ENCODE data around the gene LDHD.

Gene LDHD

GRCh38 chr16:75080205-75081029, 36.2 kb downstream of the LDHD start:
- DNase-seq (ENCODE audit: low read depth), result no peak

DNA sequence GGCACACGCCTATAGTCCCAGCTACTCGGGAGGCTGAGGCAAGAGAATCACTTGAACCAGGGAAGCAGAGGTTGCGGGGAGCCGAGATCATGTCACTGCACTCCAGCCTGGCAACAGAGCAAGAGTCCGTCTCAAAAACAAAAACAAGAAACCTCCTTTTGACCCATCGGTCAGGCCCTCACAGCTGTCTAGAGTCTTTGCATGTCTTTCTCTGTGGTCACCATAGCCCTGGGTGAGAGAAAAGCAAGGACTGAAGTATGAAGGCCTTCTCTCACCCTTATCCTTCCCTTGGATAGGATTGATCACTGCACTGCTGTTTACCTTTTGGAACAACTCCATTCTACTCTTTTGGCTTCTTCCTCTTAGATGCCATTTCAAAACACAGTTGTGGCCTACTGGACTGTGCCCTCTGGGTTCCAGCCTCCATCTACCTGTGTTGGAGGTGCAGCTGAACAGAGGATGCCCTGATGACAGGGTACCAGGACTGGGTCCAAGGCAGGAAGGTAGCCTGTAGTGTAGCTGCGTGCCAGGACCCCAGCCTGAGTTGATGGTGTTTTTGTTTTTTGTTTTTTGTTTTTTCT, 37.1 kb downstream of the LDHD start:
- no peak for DNase-seq (ENCODE audit: low read depth)

DNA sequence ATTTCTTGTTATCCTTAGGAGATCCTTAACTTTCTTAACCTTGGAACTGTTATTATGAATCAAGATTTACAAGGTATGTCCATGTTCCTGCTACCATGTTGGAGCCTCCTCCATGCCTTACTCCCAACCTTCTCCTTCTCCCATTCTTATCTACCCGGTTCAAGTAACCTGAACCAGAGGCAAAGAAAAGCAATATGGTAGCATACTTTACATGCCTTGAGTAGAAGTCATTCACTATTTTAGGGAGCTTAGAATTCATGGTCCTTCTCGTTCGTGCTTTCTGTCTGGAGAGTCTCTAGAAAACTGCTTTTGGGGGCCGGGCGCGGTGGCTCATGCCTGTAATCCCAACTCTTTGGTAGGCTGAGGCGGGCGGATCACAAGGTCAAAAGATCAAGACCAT, 37.7 kb downstream of the LDHD start:
- DNase-seq (ENCODE audit: low read depth), result no peak

DNA sequence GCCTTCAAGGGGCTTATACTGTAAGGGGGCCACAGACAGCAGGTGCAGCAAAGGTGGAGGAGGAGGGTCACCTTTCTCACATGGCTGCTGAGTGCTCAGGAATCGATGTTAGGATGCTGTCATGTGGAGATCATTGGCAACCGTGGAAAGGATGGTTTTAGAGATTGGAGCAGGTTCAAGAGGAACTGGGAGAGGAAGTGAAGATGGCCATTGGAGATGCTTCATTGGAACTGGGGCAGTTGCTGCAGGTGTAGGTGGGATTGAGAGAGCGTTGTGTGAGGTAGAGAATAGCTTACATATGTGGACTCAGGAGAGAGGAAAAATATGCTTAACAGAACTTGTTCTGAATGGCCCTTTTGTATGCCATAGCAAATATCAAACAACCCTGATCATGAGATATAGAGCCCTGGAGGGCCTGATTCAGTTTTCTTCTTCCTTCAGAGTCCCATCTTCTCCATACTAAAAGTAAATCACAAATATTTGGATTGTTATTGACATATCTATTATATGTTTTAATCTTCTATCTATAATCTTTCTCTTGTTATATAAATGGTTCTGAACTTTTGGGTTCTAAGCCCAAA, 40.8 kb downstream of the LDHD start:
- DNase-seq (ENCODE audit: low read depth), result no peak

DNA sequence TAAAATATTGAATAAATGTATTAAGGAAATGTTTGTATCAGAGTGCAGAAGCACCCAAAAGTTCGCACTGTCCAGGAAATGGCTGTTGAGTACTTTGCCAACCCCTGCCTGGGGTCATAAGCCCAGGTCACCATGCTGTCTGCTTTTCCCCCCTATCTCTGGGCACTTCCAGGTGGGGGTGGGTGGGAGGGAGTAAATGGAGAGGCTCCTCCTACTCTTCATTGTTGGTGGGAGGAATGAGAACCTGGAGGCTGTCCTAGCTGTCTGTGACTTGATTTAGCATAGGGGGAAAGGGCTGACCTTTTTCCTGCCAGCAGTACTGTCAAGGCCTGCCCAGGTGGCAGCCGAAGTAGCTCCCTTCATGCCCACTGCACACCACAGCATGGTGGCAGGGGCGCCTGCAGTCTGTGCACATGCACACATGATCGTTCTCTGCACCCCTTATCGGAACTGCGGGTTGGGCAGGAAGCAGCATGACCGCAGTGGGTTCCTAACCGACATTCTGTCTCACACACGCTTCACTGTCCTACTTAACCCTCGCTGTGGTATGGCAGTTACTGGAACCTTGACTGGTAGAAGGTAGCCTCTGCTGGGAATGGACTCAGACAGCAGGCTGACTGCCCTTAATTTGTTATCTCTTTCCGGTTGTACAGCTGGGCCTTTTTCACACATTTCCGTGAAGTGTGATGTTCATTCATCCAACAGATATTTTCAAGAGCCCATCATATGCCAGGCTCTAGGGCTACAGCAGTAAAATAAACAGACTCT, 41.5 kb downstream of the LDHD start:
- peak; percentile 72 for DNase-seq (ENCODE audit: low read depth)

GRCh38 chr16:75074304-75074793, 42.2 kb downstream of the LDHD start:
- no peak for DNase-seq (ENCODE audit: low read depth)

DNA sequence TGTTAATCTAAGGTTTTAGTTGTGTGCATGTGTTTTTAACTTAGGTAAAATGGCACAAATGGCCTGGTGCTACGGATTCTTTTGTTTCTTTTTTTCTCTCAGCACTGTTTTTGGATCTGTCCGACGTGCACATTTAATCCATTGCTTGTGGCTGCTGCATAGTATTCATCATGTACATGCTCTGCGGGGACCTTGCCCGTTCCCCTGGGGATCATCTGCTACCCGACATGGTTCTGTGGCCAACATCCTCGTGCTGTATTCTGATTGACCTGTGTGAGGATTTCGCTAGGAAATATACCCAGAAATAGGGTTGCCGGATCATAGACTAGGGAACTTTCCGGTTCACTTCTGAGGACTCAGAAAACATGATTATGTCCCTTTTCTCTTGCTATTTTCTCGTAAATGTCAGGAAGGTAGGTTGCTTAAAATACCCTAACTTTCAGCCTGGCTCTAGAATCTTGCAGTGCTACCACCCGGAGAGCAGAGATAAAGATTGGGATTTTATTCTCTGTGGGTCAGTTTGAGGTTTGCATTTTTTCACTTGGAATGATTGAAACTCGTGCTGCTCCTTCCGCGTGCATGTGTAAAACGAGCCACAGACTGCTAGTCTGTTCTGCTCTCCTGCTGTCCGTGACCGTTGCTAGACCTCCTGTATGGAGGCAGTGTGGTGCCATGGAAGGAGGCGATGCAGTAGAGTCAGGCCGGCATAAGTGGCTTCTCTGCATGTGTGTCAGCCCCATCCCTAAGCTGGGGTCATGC, 42.9 kb downstream of the LDHD start:
- no peak for DNase-seq (ENCODE audit: low read depth)

DNA sequence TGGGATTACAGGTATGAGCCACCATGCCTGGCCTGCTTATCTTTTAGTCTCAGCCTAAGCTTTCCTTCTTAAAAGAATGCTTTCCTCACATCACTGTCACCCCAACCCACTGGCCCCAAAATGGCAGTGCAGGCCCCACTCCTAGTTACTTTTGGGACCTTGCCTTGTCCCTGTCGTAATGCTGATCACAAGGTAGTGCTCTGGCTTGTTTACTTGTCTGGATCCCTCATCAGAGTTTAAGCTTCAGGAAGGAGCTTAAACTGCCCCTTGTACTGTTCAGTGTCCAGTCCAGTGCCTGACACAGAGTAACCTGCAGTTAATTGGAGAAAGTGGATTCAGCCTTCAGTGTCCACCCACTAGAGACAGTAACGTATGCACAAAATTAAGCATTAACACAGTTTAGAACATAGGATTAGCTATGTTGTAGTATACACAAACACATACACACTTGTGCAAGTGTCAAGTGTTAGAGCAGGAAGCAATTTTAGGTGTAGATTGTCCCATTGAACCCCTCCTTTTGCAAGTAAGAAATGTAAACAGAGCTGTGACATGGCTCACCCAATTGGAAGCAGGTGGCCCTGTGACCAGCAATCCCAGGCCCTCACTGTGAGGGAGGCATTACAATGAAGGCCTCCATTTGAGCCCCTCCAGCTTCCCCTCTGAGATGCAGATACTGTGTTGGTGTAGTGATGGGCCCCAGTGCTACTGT, 44.2 kb downstream of the LDHD start:
- no peak for DNase-seq (ENCODE audit: low read depth)

DNA sequence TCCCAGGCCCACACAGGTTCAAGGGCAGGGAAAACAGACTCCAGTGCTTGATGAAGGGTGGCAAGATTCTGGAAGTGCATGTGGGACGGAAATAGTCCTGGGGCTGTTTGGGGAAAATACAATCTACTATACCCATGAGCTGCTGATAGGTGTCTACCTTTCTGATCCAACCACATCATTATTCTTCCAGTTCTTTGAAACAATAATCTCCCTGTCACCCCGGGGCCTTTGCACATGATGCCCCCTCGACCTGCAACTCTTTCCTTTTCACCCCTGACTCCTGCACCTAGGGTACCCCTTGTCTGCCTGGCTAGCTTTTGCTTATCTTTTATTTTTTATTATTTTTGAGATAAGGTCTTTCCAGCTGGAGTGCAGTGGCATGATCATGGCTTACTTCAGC, 45.0 kb downstream of the LDHD start:
- no peak for DNase-seq (ENCODE audit: low read depth)

GRCh38 chr16:75070012-75070841, 46.4 kb downstream of the LDHD start:
- DNase-seq (ENCODE audit: low read depth), result no peak

DNA sequence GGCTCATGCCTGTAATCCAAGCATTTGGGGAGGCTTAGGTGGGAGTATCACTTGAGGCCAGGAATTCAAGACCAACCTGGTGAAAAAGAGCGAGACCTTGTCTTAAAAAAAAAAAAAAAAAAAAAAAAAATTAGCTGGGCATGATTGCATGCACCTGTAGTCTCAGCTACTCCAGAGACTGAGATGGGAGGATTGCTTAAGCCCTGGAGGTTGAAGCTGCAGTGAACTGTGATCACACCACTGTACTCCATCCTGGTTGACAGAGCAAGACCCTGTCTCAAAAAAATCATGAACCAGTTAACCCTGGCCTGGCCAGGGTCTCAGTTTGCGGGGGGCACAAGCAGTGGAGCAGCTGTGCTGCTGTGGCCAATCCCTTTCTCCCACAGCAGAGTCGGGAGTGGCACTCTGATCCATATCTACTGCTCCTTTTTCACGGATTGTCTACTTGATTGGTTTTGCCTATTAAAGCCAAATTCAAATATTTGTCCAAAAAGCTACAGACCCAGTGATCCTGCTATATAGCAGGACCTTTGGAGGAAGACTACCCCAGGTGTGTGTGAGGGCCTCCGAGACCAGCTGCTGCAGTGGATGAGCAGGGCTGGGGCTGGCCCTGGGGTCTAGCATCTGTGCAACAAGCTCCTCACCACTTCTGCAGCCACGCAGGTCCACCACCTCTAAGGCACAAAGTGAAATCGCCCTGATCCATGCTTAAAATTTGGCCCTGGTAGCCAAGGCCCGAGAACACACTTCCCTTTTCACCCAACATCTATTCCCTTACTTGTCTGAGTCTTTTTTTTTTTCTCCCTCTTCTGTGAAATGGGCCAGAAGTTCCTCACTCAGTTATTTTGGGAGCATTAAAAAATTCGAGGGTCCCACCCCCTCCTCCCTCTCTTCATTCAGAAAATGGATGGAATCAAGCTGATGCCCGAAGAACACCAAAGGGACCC, 48.2 kb downstream of the LDHD start:
- no peak for DNase-seq (ENCODE audit: low read depth)

GRCh38 chr16:75066861-75067447, 49.6 kb downstream of the LDHD start:
- no peak for DNase-seq (ENCODE audit: low read depth)

DNA sequence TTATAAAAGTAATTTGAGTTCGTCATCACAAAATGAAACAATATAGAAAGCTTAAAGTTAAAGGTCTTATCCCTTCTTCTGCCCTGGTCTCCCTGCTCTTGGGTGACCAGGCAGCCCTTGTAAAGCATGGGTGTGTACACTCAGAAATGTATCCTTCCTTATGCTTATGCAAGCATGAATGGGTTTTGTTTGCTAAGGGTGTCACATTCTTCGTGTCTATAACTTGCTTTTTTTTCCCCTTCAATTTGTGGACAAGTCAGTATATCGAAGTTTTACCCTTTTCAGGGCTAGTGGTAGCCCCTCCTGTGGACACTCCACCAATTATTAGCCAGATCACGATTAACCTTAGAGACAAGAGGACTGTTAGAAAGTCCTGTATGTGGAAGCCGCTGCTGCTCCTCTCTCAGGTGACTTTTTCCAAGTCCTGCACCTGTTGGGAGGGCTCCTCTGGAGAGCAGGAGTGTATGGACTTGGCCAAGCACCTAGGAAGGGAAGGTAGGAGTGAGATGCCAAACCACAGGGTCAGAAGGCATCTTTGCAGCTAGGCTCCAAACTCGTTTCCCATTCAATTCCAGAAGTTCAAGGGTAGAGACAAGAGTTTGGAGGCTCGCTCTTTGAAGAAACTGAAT, 50.9 kb downstream of the LDHD start:
- DNase-seq (ENCODE audit: low read depth), result no peak

DNA sequence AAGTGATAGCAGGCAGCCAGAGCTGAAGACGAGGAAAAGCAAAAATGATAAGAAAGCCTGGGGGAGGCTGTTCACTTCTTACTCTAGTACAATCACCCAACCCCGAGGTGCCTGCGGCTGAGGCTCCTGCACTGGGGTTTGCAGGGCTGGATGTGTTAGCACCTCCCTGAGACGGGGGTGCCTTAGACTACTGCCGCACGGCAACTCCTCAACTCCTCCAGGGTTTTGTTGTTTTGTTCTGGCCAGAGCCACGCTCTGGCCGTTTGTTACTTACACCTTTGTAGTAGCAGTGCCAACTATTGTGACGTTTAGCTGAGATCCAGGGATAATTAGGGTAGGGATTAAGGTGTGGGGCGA, 51.5 kb downstream of the LDHD start:
- no peak for DNase-seq (ENCODE audit: low read depth)

DNA sequence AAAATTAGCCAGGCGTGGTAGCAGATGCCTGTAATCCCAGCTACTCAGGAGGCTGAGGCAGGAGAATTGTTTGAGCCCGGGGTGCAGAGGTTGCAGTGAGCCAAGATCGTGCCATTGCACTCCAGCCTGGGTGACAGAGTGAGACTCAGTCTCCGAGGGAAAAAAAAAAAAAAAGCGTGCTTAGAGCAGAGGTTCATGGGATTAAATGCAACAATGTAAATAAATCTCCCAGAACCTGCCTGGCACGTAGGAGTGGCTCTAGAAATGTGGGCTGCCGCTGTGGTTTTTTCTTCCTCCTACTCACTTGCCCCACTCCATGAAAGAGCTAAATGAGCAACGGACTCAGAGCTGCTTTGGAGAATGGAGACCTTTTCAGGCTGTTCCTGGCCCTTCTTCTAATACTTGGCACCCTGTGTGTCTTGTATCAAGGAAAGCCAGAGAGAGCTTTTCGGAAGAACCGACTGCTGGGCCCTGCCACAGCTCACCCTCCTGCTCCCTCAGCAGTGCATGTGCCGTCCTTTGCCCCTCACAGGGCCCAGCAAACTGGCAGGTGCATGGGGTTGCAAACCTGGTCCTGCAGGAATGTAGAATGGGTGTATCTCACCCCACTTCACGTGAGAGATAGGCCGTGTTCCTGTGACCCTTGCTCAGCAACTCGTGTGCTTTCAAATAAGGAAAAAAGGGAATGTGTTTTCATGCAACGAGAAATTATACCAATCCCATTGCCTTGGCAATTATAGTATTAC, 52.0 kb downstream of the LDHD start:
- DNase-seq (ENCODE audit: low read depth), result no peak

DNA sequence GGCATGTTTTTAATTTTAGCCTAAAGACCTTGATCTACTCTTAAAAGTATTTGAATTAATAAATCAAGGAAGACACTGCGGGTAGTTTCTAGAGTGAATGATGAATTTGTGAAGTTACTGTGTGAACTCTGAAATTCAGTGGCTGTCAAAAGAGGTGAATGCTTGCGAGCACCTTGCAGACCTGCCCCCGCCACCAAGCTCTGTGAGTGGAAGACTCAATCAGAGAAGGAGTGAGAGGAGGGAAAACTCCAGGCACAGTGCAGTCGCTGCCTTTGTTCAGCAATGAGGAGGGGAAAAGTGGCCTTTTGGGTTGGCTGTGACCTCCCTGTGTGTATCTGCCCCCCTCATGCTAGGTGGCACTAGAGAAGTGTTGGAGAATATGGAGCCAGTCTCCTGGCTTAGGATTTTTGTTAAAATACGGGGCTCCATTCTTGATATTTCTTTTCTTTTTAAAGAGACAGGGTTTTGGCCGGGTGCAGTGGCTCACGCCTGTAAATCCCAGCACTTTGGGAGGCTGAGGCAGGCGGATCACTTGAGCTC, 53.0 kb downstream of the LDHD start:
- no peak for DNase-seq (ENCODE audit: low read depth)

GRCh38 chr16:75062976-75063346, 53.6 kb downstream of the LDHD start:
- no peak for DNase-seq (ENCODE audit: low read depth)

All from T follicular helper cell (primary cell).